GM21786 (cell line): ENCODE results near the gene GABRR1.
A peak's percentile ranks its signal among the peaks of the same experiment; 100 is the strongest.
"Not testable (repeated sequence)": the region's sequence is repeated elsewhere in the genome, so short reads cannot be mapped to it uniquely, and the experiment has no call there.

ENCODE experiments used
- ATAC-seq: cut with Tn5 transposase; IDR thresholded peaks from one replicate; pipeline ENCODE4 v1.9.1; 2021; ENCODE audit not compliant: unreplicated experiment

GABRR1 gene

DNA sequence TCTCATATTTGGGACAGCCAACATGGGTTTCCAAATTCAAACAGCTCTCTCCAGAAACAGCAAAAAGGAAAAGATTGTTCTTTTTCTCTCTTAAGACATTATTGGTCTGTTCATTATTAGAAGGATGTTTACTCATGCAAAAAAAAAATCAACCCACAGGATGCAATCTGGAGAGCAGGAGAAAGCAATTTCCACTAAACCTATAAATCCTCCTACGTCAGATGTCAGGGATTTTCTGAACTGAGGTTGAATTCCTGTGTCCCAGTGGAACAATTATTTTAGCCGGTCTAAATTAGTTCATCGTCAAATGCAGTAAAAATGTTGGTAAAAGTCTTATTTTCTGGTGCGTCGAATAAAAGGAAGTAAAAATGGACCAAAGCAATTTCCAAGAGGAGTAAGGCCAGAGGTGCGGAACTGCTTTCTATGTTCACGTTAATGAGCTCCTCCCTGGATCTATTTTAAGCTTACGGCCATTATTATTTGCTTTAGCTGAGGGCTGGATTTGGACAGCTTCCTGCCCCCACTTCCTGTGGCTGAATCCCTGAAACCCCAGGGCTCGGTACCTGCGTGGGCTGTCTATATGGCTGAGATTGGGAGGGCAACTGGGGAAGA is at the start of gene GABRR1:
Gene GABRR1 (minus strand): TSS at position 60 of the 612 bp plus-strand sequence. CDS start 36 bp downstream, at position 24.
- no peak for ATAC-seq

- no peak for ATAC-seq
These were observed 47.1 kb upstream of the GABRR1 start for GRCh38 chr6:89264296-89264695.

- peak; percentile 34 for ATAC-seq
These were observed 43.7 kb upstream of the GABRR1 start for GRCh38 chr6:89260832-89261231.

GRCh38 chr6:89260310-89260709 is 43.2 kb upstream of the GABRR1 start:
- no peak for ATAC-seq

GRCh38 chr6:89258912-89259311 is 41.8 kb upstream of the GABRR1 start:
- ATAC-seq, result no peak

- ATAC-seq, result no peak
These were observed 40.6 kb upstream of the GABRR1 start for GRCh38 chr6:89257781-89258180.

DNA sequence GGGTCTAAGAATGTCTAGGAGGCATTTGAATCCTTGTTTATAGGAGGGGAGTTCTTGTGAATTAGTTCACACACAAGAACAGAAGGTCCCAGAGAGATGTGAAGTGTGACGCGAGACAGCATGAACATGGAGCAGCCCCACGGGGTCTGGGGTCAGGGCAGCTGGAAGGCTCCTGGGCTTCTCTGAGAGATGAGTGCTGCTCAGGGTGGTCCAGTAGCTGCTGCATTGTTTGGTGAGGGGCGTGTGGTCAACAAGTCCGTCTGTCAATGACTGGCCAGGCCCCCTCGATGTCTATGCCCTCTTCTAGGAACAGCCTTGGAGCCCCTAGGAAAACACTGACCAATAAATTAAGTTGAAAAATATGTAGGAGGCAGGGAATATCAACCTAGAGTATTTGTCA is 40.2 kb upstream of the GABRR1 start:
- no peak for ATAC-seq

DNA sequence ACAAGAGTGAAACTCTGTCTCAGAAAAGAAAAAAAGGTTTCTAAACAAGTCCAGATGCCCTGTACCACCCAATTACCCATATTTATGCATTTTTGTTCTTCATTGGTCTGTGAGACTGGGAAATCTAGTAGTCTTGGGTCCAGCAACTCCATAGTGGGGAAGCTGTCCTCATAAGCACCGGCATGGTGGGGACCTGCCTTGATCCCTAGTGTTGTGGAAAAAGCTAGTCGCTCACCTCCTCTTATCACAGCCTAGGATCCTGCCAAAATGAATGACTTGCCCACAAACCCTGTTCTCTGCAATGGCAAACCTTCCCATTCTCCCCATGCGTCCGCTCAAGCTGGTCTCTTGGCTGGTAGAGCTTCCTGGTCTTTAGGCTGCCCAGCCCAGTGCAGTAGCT is 38.3 kb upstream of the GABRR1 start:
- ATAC-seq, result no peak

DNA sequence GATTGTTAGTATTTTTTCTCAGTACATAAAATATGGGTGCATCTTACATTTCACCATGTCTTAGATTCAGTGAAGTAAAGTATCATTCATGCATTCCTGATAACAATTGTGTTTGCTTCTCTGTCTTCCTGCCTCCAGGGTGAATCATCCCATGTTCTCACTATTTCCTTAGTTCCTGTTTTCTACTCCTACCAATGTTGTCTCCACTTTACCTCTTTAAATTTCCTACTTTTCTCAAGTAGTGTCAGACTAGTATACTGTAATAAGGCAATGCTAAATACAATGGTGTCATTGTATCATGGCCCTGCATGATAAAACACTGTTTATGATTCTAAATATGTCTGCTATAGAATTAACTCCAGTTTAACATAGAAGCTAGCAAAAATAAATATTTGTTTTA is 37.4 kb upstream of the GABRR1 start:
- ATAC-seq, result no peak

DNA sequence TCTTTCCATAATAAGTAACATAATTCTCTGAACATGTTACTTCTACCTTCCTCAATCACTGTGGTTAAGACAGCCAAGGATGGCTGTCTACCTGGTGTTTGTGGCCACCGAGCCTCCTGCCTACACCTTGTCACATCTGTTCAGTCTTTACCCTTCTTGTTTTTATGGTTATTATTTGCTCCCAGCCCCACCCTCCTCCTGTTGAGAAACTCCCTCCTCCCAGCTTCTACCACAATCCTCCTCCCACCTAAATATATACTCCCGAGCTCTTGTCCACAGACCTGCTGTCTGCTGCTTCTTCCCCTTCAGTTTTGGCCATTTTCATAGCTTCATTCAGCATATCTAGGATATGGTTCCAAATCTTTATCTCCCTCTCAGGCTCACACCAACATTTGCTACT is 35.7 kb upstream of the GABRR1 start:
- no peak for ATAC-seq

GRCh38 chr6:89251976-89252375 is 34.8 kb upstream of the GABRR1 start:
- ATAC-seq, result no peak

GRCh38 chr6:89251170-89251569 is 34.0 kb upstream of the GABRR1 start:
- no peak for ATAC-seq

GRCh38 chr6:89250239-89250638 is 33.1 kb upstream of the GABRR1 start:
- no peak for ATAC-seq

DNA sequence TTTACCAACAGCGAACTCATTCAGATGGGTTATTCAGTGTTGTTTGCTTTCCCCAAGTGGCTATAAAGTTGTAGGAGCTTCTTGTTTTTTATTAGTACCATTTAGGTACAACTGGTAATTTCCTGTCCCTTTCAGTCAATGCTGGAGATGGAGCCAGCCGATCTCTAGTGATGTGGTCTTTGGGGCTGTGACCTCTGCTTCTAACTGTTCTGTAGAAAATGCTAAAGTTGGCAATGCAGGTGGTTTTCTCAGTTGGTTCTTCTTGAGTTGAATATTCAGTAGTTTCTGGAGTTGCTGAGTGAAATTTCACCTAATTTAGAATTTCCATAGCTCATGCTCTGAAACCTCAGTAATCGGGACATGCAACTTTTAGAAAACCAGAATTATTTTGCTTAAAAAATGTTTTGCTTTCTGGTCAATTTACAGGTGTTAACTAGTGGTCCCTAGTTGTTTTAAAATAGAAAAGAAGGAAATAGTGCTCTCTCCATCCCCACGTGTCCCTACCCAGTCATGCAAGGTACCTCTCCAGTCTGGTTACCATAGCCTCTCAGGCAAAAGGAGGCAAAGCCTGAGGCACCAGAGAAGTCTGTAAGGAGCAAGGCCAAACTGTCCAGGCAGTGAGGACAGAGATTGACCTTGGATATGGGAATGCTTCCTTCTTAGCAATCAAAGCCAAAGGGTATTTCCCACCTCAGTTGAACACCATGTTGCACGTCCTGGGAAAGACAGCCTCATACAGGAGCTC is 27.3 kb upstream of the GABRR1 start:
- no peak for ATAC-seq

- ATAC-seq, result no peak
These were observed 26.1 kb upstream of the GABRR1 start for GRCh38 chr6:89243331-89243629.

GRCh38 chr6:89242574-89243330 is 25.6 kb upstream of the GABRR1 start:
- ATAC-seq, result no peak

GRCh38 chr6:89239338-89239737 is 22.2 kb upstream of the GABRR1 start:
- no peak for ATAC-seq

- no peak for ATAC-seq
These were observed 20.0 kb upstream of the GABRR1 start for GRCh38 chr6:89237158-89237557.

GRCh38 chr6:89233605-89234004 is 16.4 kb upstream of the GABRR1 start:
- not testable (repeated sequence) for ATAC-seq

DNA sequence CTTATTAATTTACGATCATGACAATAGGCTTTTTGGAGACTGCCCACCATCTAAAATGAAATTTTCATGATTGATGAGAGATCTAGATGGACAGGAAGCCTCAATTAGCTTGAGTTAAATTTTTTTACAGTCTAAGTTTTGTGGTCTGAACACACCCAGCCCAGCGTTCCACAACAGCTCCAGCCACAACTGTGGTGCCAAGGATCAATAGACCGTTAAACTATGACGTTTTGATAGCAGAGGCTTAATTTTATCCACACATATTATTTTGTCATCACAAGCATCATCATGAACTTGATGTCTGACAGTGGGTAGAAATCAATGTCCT is 5.5 kb upstream of the GABRR1 start:
- no peak for ATAC-seq

DNA sequence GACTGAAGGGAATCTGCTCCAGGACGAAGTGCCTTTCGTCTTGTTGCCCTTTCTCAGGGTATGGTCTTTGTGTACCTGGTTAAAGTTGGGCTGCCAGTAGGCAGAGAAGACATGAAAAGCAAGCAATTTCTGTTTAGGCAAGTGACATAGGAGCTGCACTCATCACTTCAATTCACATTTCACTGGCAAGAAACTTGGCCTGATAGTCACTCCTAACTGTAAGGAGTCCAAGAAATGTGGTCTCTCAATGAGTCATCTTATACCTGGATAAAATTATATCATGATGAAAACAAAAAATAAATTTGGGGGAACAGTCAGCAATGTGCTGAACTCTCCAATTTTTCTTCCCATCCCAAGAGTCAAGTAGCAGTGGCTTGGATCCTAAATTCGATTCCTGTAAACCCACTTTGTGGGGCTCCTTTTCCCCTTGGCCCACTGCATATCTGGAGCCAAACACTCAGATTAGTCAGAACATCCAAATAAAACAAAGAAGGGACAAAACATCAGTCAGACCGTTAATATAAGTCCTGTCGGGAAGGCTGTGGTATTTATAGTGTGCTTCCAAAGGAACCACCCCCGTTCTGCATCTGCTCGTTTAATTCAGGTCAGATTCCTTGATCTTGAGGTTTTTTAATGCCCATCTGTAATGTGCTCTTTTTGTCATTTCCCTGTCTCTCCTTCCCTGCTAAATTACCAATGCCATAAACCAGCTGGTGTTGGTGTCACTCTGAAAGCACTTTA is 5.0 kb upstream of the GABRR1 start:
- no peak for ATAC-seq

GRCh38 chr6:89221129-89221528 is 4.0 kb upstream of the GABRR1 start:
- ATAC-seq, result no peak
